OCI-LY1 (cell line): ENCODE measurements around the gene WWOX.

Experiments used
- H2AFZ ChIP-seq: fragments of 200-600 bp; sonication (generic), shearing (Covaris generic); 2 replicates; pipeline ENCODE4 v1.6.0; 2014; ENCODE audit warnings: antibody characterized with exemption, mild to moderate bottlenecking, low read length
- H3F3A ChIP-seq: fragments of 200-600 bp; sonication (generic), shearing (Covaris generic); 2 replicates; pipeline ENCODE4 v1.6.0; 2014; ENCODE audit warnings: mild to moderate bottlenecking, antibody characterized with exemption, low read length, moderate library complexity; ENCODE audit not compliant: insufficient read depth
- H3K27ac ChIP-seq: fragments of 200-600 bp; sonication (generic); 2 replicates; pipeline ENCODE4 v1.5.1; 2014; ENCODE audit warnings: low read length, mixed run types, mild to moderate bottlenecking, low read depth; ENCODE audit not compliant: poor library complexity, severe bottlenecking
- H3K27me3 ChIP-seq: fragments of 200-600 bp; sonication (generic); 2 replicates; pipeline ENCODE4 v1.6.0; 2014; ENCODE audit warnings: antibody characterized with exemption, mild to moderate bottlenecking, low read length, moderate library complexity; ENCODE audit not compliant: insufficient read depth
- H3K36me3 ChIP-seq: fragments of 200-600 bp; sonication (generic); 2 replicates; pipeline ENCODE4 v1.6.1; 2014; ENCODE audit warnings: mild to moderate bottlenecking, antibody characterized with exemption, low read length, moderate library complexity, mixed read lengths; ENCODE audit not compliant: insufficient read depth
- H3K4me1 ChIP-seq: fragments of 200-600 bp; sonication (generic); 2 replicates; pipeline ENCODE4 v1.5.1; 2014; ENCODE audit warnings: mild to moderate bottlenecking, low read length, moderate library complexity; ENCODE audit not compliant: insufficient read depth, severe bottlenecking
- H3K4me2 ChIP-seq: fragments of 200-600 bp; sonication (generic), shearing (Covaris generic); 2 replicates; pipeline ENCODE4 v1.6.1; 2014; ENCODE audit warnings: low read length
- H3K4me3 ChIP-seq: fragments of 200-600 bp; sonication (generic); 2 replicates; pipeline ENCODE4 v1.5.1; 2014; ENCODE audit warnings: low read length, low read depth, mild to moderate bottlenecking, mixed read lengths; ENCODE audit not compliant: poor library complexity, severe bottlenecking
- H3K79me2 ChIP-seq: fragments of 200-600 bp; shearing (Covaris generic); 2 replicates; pipeline ENCODE4 v1.6.1; 2016; ENCODE audit warnings: mixed run types, low read length, mixed read lengths; ENCODE audit not compliant: insufficient read depth
- H3K9ac ChIP-seq: fragments of 200-600 bp; sonication (generic), shearing (Covaris generic); 2 replicates; pipeline ENCODE4 v1.6.1; 2014; ENCODE audit warnings: mild to moderate bottlenecking, low read length, mixed read lengths
- H3K9me2 ChIP-seq: fragments of 200-600 bp; sonication (generic), shearing (Covaris generic); 2 replicates; pipeline ENCODE4 v1.6.1; 2014; ENCODE audit warnings: low read depth, mild to moderate bottlenecking, low read length, mixed read lengths
- H3K9me3 ChIP-seq: fragments of 200-600 bp; shearing (Covaris generic); 2 replicates; pipeline ENCODE4 v1.6.1; 2014; ENCODE audit warnings: low read length, mixed read lengths
- H4K20me1 ChIP-seq: fragments of 200-600 bp; sonication (generic), shearing (Covaris generic); 2 replicates; pipeline ENCODE4 v1.6.0; 2016; ENCODE audit warnings: mild to moderate bottlenecking, low read length; ENCODE audit not compliant: insufficient read depth
- CTCF ChIP-seq: fragments of 200-600 bp; sonication (generic), shearing (Covaris generic); IDR thresholded peaks from 2 replicates; pipeline ENCODE4 v1.5.1; 2017; ENCODE audit warnings: mild to moderate bottlenecking, antibody characterized with exemption, low read length, moderate library complexity, mixed read lengths
- EZH2 ChIP-seq: fragments of 200-600 bp; sonication (generic), shearing (Covaris generic); IDR thresholded peaks from 2 replicates; pipeline ENCODE4 v1.8.0; 2017; ENCODE audit warnings: borderline replicate concordance, mixed run types, mild to moderate bottlenecking, antibody characterized with exemption, low read length, moderate library complexity, mixed read lengths

Gene WWOX

GRCh38 chr16:78591682-78592103, 492.2 kb downstream of the WWOX start:
- Histone ChIP-seq H2AFZ (no peak overlapping the region), H3K9me3 (no peaks in the 10 kb centered on the region), H3K4me2 (no peak overlapping the region), H3K4me3 (no peak overlapping the region), H4K20me1 (no peaks in the 10 kb centered on the region), H3K79me2 (no peaks in the 10 kb centered on the region), H3K9me2 (no peaks in the 10 kb centered on the region), H3K9ac (no peak overlapping the region), H3K36me3 (no peaks in the 10 kb centered on the region), H3K4me1 (no peaks in the 10 kb centered on the region), H3K27me3 (no peaks in the 10 kb centered on the region), H3F3A (no peaks in the 10 kb centered on the region), H3K27ac (no peak overlapping the region)
- no peak for TF ChIP-seq EZH2
- no peak for TF ChIP-seq CTCF

- Histone ChIP-seq H3K4me1 (no peaks in the 10 kb centered on the region), H3F3A (no peaks in the 10 kb centered on the region), H3K4me2 (no peak overlapping the region), H3K4me3 (no peak overlapping the region), H3K9me3 (no peaks in the 10 kb centered on the region), H3K27ac (no peak overlapping the region), H3K79me2 (no peaks in the 10 kb centered on the region), H2AFZ (no peak overlapping the region), H3K9me2 (no peaks in the 10 kb centered on the region), H3K27me3 (no peaks in the 10 kb centered on the region), H3K9ac (no peak overlapping the region), H3K36me3 (no peaks in the 10 kb centered on the region), H4K20me1 (no peaks in the 10 kb centered on the region)
- TF ChIP-seq CTCF = no peak
- TF ChIP-seq EZH2 = no peak
Measured at GRCh38 chr16:78592111-78592510, 492.7 kb downstream of the WWOX start.

GRCh38 chr16:78593352-78593751, 493.9 kb downstream of the WWOX start:
- Histone ChIP-seq H3K27ac (no peak overlapping the region), H3K9me3 (no peaks in the 10 kb centered on the region), H3F3A (no peaks in the 10 kb centered on the region), H3K4me1 (no peaks in the 10 kb centered on the region), H3K36me3 (no peaks in the 10 kb centered on the region), H3K9ac (no peak overlapping the region), H3K4me2 (no peak overlapping the region), H3K27me3 (no peaks in the 10 kb centered on the region), H3K79me2 (no peaks in the 10 kb centered on the region), H3K9me2 (no peaks in the 10 kb centered on the region), H4K20me1 (no peaks in the 10 kb centered on the region), H3K4me3 (no peak overlapping the region), H2AFZ (no peak overlapping the region)
- TF ChIP-seq EZH2 = no peak
- TF ChIP-seq CTCF = no peak
